T-helper 2 cell treated with Interferon-gamma antibody and Interleukin-4, amounts not matched to agents 5 μg/mL and 100 μg/mL, for 36 hours (primary cell): ENCODE results near the gene ADAD1.

Experiments used
- DNase-seq: peaks from one replicate; pipeline ENCODE4 v3.0.0; 2021; ENCODE audit warnings: low spot score
- H3K27ac Mint-ChIP-seq: one replicate; pipeline ENCODE4 v1.8.0; 2021; ENCODE audit warnings: mild to moderate bottlenecking, mixed read lengths
- H3K27me3 Mint-ChIP-seq: one replicate; pipeline ENCODE4 v1.8.0; 2021; ENCODE audit warnings: low read depth, mixed read lengths
- H3K36me3 Mint-ChIP-seq: one replicate; pipeline ENCODE4 v1.8.0; 2021; ENCODE audit warnings: low read depth, mixed read lengths
- H3K4me1 Mint-ChIP-seq: one replicate; pipeline ENCODE4 v1.8.0; 2021; ENCODE audit warnings: low read depth, mixed read lengths
- H3K4me3 Mint-ChIP-seq: one replicate; pipeline ENCODE4 v1.8.0; 2022; ENCODE audit warnings: mild to moderate bottlenecking, moderate library complexity, mixed read lengths
- H3K9me3 Mint-ChIP-seq: one replicate; pipeline ENCODE4 v1.8.0; 2021; ENCODE audit warnings: mixed read lengths

ADAD1 gene

GRCh38 chr4:122476745-122477144, 97.9 kb downstream of the ADAD1 start:
- Mint-ChIP-seq H3K36me3 (no peaks in the 10 kb centered on the region), H3K4me1 (peaks cover 5% of the 10 kb centered on the region), H3K9me3 (peaks cover 13% of the 10 kb centered on the region), H3K4me3 (no peak overlapping the region), H3K27ac (no peak overlapping the region), H3K27me3 (no peaks in the 10 kb centered on the region)
- DNase-seq: no peak
